Melanocyte of skin (primary cell): ENCODE data around the gene TEX12. TPM values are rescaled to one million over a fixed set of nuclear protein-coding genes. Genes with fewer than 3 reads are reported as not detected.

Experiments used
- small RNA-seq, 2 donors: library from RNA; depleted of rRNA; stranded (forward); fragments of <200 nt; gene quantifications; one replicate each; pipeline ENCODE3, GENCODE V24; 2012
- total RNA-seq, 2 donors: library from RNA; depleted of rRNA; stranded (reverse); fragments of >200 nt; gene quantifications; 2 replicates each; pipeline ENCODE4 v1.2.3, GENCODE V29; 2012

The TEX12 gene, protein sequence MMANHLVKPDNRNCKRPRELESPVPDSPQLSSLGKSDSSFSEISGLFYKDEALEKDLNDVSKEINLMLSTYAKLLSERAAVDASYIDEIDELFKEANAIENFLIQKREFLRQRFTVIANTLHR
- total RNA-seq = under 1 TPM; under 0.01 to 0.34 TPM

GRCh38 chr11:112167145-112167544 lies at the start of gene TEX12:
Gene TEX12, plus strand, starts transcription at chr11:112167372. Its CDS starts 1,897 bp downstream, at chr11:112169269.

GRCh38 chr11:112163875-112164685 lies 3.1 kb upstream of the TEX12 start, which contains the start of gene IL18:
Gene IL18, minus strand, starts transcription at chr11:112164094. Its CDS starts 9,041 bp downstream, at chr11:112155053.

GRCh38 chr11:112174789-112175598 lies 7.8 kb downstream of the TEX12 start, which contains the start of gene BCO2:
Gene BCO2, plus strand, starts transcription at chr11:112175512. Its CDS starts 90 bp downstream, at chr11:112175602.

Small RNAs within 50 kb of the gene (small RNA-seq; reads per million reads assigned to genes)
- gene MRPS36P4 = 0 reads per million in 2 donors

Other genes with a start within 250 kb of the TEX12 start
- gene C11orf52, start 248.5 kb upstream of the TEX12 start, total RNA-seq = 1 to 10 TPM in 1 of 2 donors, under 1 TPM in 1; under 0.01 to 1.4 TPM
- gene DIXDC1, start 230.0 kb upstream of the TEX12 start, total RNA-seq = 10 to 100 TPM; 11.7 TPM
- 10 to 100 TPM; 60.6 to 83.9 TPM for gene DLAT, start 142.0 kb upstream of the TEX12 start, total RNA-seq
- gene PIH1D2, start 93.4 kb upstream of the TEX12 start, total RNA-seq = 1 to 10 TPM; 1.3 to 3.4 TPM
- 10 to 100 TPM; 18.3 to 22.0 TPM for gene NKAPD1, start 93.1 kb upstream of the TEX12 start, total RNA-seq
- gene TIMM8B, start 80.6 kb upstream of the TEX12 start, total RNA-seq = 10 to 100 TPM; 68.5 to 99.9 TPM
- 100 to 1,000 TPM; 141 to 148 TPM for gene SDHD, start 80.5 kb upstream of the TEX12 start, total RNA-seq
- under 1 TPM; 0.33 to 0.34 TPM for gene IL18, start 3.3 kb upstream of the TEX12 start, total RNA-seq
- 1 to 10 TPM in 1 of 2 donors, under 1 TPM in 1; 0.33 to 1.7 TPM for gene BCO2, start 8.1 kb downstream of the TEX12 start, total RNA-seq
- 10 to 100 TPM; 25.1 to 52.6 TPM for gene PTS, start 59.1 kb downstream of the TEX12 start, total RNA-seq
- not detected for gene PLET1, start 93.5 kb downstream of the TEX12 start, total RNA-seq